HepG2 (cell line): ENCODE results near the gene DUS2. TPM values are rescaled to one million over a fixed set of nuclear protein-coding genes. Genes with fewer than 3 reads are reported as not detected.

Experiments used
- ATAC-seq: fragments of 200-7000 bp; cut with Tn5 transposase; 3 replicates; pipeline ENCODE4 v1.9.1; 2020; ENCODE audit warnings: mild to moderate bottlenecking, moderate library complexity
- BruUV-seq: library from RNA; stranded (reverse); fragments of 400-500 nt; replicated peaks from 2 replicates; lab custom pipeline; 2021; lab: Mats Ljungman, UMichigan
- CTCF ChIA-PET: fragments of 300-600 bp; formaldehyde crosslinking; extraction: SDS; loops from one replicate; lab custom pipeline; 2021; ENCODE audit warnings: low total read pairs, inconsistent platforms, low intra/inter-chr PET ratio; lab: Yijun Ruan, JAX
- POLR2A ChIA-PET: fragments of 350-600 bp; sonication (Branson Sonifier 250); formaldehyde crosslinking; loops from one replicate; lab custom pipeline; 2020; ENCODE audit warnings: antibody characterized with exemption, inconsistent platforms; lab: Yijun Ruan, JAX
- DNase-seq: peaks from one replicate; pipeline ENCODE4 v3.0.0-alpha.2; 2015; ENCODE audit warnings: low spot score
- FAIRE-seq: peaks from 3 replicates; lab custom pipeline; 2011; peaks lifted over from hg19 to GRCh38; lab: Jason Lieb, UNC
- H2AFZ ChIP-seq: one replicate; pipeline ENCODE4 v1.6.1; 2011; ENCODE audit warnings: low read length, inconsistent platforms
- H3K27ac ChIP-seq: fragments of 300-600 bp; 3 replicates; pipeline ENCODE4 v1.8.0; 2011; ENCODE audit warnings: mixed run types, mild to moderate bottlenecking, mixed read lengths, low read length, inconsistent platforms; ENCODE audit not compliant: insufficient read depth; ENCODE audit errors: extremely low read length
- H3K27me3 ChIP-seq, 2 experiments: fragments of 200-600 bp in 1 of 2; 2 replicates in 1 of 2; 3 replicates in 1 of 2; pipeline versions ENCODE4 v1.6.0 to v1.8.0; 2011; ENCODE audit warnings: low read length in 2 of 2, mild to moderate bottlenecking in 2 of 2, moderate library complexity in 2 of 2, inconsistent platforms in 1 of 2; ENCODE audit not compliant: insufficient read depth in 2 of 2, control insufficient read depth in 1 of 2
- H3K36me3 ChIP-seq, 2 experiments: fragments of 200-600 bp in 1 of 2; replicated peaks in 1 of 2; 2 replicates in 1 of 2; 3 replicates in 1 of 2; pipeline versions ENCODE4 v1.5.1 to v1.8.0; 2011; ENCODE audit warnings: low read length in 2 of 2, inconsistent platforms in 1 of 2; ENCODE audit not compliant: insufficient read depth in 2 of 2, control insufficient read depth in 1 of 2
- H3K4me1 ChIP-seq: 2 replicates; pipeline ENCODE4 v1.5.1; 2012; ENCODE audit warnings: low read length, inconsistent platforms; ENCODE audit not compliant: insufficient read depth
- H3K4me2 ChIP-seq: 2 replicates; pipeline ENCODE4 v1.6.0; 2011; ENCODE audit warnings: low read depth, low read length, inconsistent platforms
- H3K4me3 ChIP-seq, 3 experiments: fragments of 200-600 bp in 1 of 3; sonication (generic), shearing (Covaris generic) in 1 of 3; replicated peaks in 1 of 3; 2 replicates each; pipeline ENCODE4 v1.5.1; 2011 to 2016; ENCODE audit warnings: low read length in 3 of 3, inconsistent platforms in 2 of 3, low read depth in 2 of 3, mild to moderate bottlenecking in 2 of 3, control low read depth in 1 of 3, mixed read lengths in 1 of 3; ENCODE audit not compliant: insufficient read depth in 1 of 3
- H3K79me2 ChIP-seq: one replicate; pipeline ENCODE4 v1.6.1; 2011; ENCODE audit warnings: low read length, inconsistent platforms; ENCODE audit not compliant: insufficient read depth
- H3K9ac ChIP-seq: 2 replicates; pipeline ENCODE4 v1.6.0; 2011; ENCODE audit warnings: mild to moderate bottlenecking, low read depth, low read length, inconsistent platforms; ENCODE audit not compliant: insufficient read depth
- H3K9me3 ChIP-seq: 2 replicates; pipeline ENCODE4 v1.5.1; 2012; ENCODE audit warnings: mild to moderate bottlenecking, low read length
- H4K20me1 ChIP-seq: 2 replicates; pipeline ENCODE4 v1.6.0; 2011; ENCODE audit warnings: inconsistent platforms, mild to moderate bottlenecking, low read length, moderate library complexity; ENCODE audit not compliant: insufficient read depth
- CENPT ChIP-seq: sonication (generic); formaldehyde crosslinking; IDR thresholded peaks from 2 replicates; pipeline ENCODE4 v1.8.0; 2022; ENCODE audit warnings: low read depth, mild to moderate bottlenecking, moderate library complexity, missing genetic modification reagents
- E2F5 ChIP-seq: sonication (generic); formaldehyde crosslinking; conservative IDR thresholded peaks from 2 replicates; pipeline ENCODE4 v1.4.0; 2020; ENCODE audit warnings: missing genetic modification reagents
- NFATC3 ChIP-seq: sonication (generic); formaldehyde crosslinking; IDR thresholded peaks from 2 replicates; pipeline ENCODE4 v1.5.1; 2020; ENCODE audit warnings: mild to moderate bottlenecking, missing genetic modification reagents
- NKX3-1 ChIP-seq: sonication (generic); formaldehyde crosslinking; IDR thresholded peaks from 2 replicates; pipeline ENCODE4 v1.5.0; 2020; ENCODE audit warnings: missing genetic modification reagents
- NR2C2 ChIP-seq: sonication (generic); formaldehyde crosslinking; IDR thresholded peaks from 2 replicates; pipeline ENCODE4 v1.4.0; 2020; ENCODE audit warnings: missing genetic modification reagents, mild to moderate bottlenecking, moderate library complexity, borderline replicate concordance
- POGZ ChIP-seq: sonication (generic); formaldehyde crosslinking; IDR thresholded peaks from 2 replicates; pipeline ENCODE4 v1.4.0; 2020; ENCODE audit warnings: mild to moderate bottlenecking, missing genetic modification reagents
- ZFP37 ChIP-seq: sonication (generic); formaldehyde crosslinking; IDR thresholded peaks from 2 replicates; pipeline ENCODE4 v1.4.0; 2020; ENCODE audit warnings: missing genetic modification reagents, borderline replicate concordance
- ZFY ChIP-seq: sonication (generic); formaldehyde crosslinking; IDR thresholded peaks from 2 replicates; pipeline ENCODE4 v1.4.0; 2020; ENCODE audit warnings: missing genetic modification reagents
- ZNF180 ChIP-seq: sonication (generic); formaldehyde crosslinking; IDR thresholded peaks from 2 replicates; pipeline ENCODE4 v1.4.0; 2020; ENCODE audit warnings: low read depth, missing genetic modification reagents, borderline replicate concordance
- ZNF280D ChIP-seq: sonication (generic); formaldehyde crosslinking; IDR thresholded peaks from 2 replicates; pipeline ENCODE4 v1.5.1; 2020; ENCODE audit warnings: mild to moderate bottlenecking, missing genetic modification reagents
- WGBS: methylation state at CpG from one replicate; pipeline ENCODE4 v1.1.6; 2017; ENCODE audit warnings: low lambda C conversion rate; 5-methylcytosine and 5-hydroxymethylcytosine counted together
- in situ Hi-C: cut with HindIII; loops from 2 replicates; pipeline ENCODE4 v1.10.0; 2017; ENCODE audit warnings: low pct_unique_long_range_greater_than_20kb; ENCODE audit not compliant: extremely low pct_ligation_motif_present
- intact Hi-C: fragments of 100-400 bp; cut with micrococcal nuclease; formaldehyde crosslinking; loops from one replicate; pipeline ENCODE4 v1.10.0; 2022; ENCODE audit not compliant: unreplicated experiment
- polyA plus RNA-seq, 8 experiments: library from polyadenylated mRNA; depleted of rRNA in 3 of 8; stranded (reverse) in 7 of 8; unstranded in 1 of 8; fragments of >200 nt; fragmentation: Illumina TruSeq in 4 of 8; extraction: Trizol in 4 of 8; gene quantifications; 2 replicates each; pipeline versions ENCODE4 v1.2.1 to v1.2.3, GENCODE V29; 2011 to 2016; ENCODE audit warnings: low read depth in 4 of 8, missing spikeins in 1 of 8, mixed read lengths in 1 of 8; ENCODE audit not compliant: insufficient read depth in 1 of 8
- total RNA-seq, 5 experiments: library from RNA; depleted of rRNA; stranded (reverse); fragments of >200 nt; fragmentation: Illumina TruSeq; extraction: Trizol; gene quantifications; 2 replicates each; pipeline ENCODE4 v1.2.3, GENCODE V29; 2016; ENCODE audit warnings: low read depth in 1 of 5

The DUS2 gene
- total and polyA plus RNA-seq, 2 of the 13 experiments (the other 11 are each of a cell fraction or from before 2014, with no cell fraction given): 17.8 to 25.1 TPM

- Histone ChIP-seq H2AFZ (no peak overlapping the region), H3K79me2 (no peaks in the 10 kb centered on the region), H3K4me2 (no peak overlapping the region), H3K4me3 (no peak overlapping the region), H3K36me3 (no peaks in the 10 kb centered on the region), H3K9ac (no peak overlapping the region)
- FAIRE-seq (no peak), ATAC-seq (peak; percentile 20)
- POLR2A ChIA-PET: interaction anchor here (2.3 kb wide), 1 partner anchor 10 kb away, joined by 9 read pairs; no protein-coding TSS in a partner anchor
- in situ Hi-C loops: no loop called here
- TF ChIP-seq CENPT (CRISPR knock-in tag): 0 out of 2 replicates have a peak, but pooled peaks have one; percentile 24
- TF ChIP-seq ZFP37 (CRISPR knock-in tag): no peak
- TF ChIP-seq, all 625 proteins: peak for 1
- WGBS: 37% methylated on average over 2 of the region's 2 CpGs
- intact Hi-C loops: no loop called here
- no peak for DNase-seq
- BruUV-seq: no TSS peak
- Histone ChIP-seq H3K27ac (no peak overlapping the region), H4K20me1 (no peaks in the 10 kb centered on the region), H3K4me1 (peaks cover 47% of the 10 kb centered on the region), H3K9me3 (no peaks in the 10 kb centered on the region), H3K27me3 (peaks cover 5 to 40% of the 10 kb centered on the region in 2 experiments; a peak in 4 of 5 replicates)
- CTCF ChIA-PET: no interaction called here
Measured at GRCh38 chr16:67976205-67976604, 46.9 kb upstream of the DUS2 start.

- no peak overlapping the region for H2AFZ ChIP-seq
- H3K4me3 ChIP-seq: no peak overlapping the region
- no peaks in the 10 kb centered on the region for H4K20me1 ChIP-seq
- no peak overlapping the region for H3K9ac ChIP-seq
- TF ChIP-seq NR2C2 (CRISPR knock-in tag) (no peak), POGZ (CRISPR knock-in tag) (no peak), NFATC3 (no peak), ZNF180 (no peak), ZFY (CRISPR knock-in tag) (no peak), E2F5 (no peak), ZNF280D (CRISPR knock-in tag) (no peak), NKX3-1 (no peak)
- TF ChIP-seq, all 625 proteins: peak for 0
- H3K4me1 ChIP-seq: peaks cover 46% of the 10 kb centered on the region
- ChIA-PET POLR2A (interaction anchor here (1.0 to 2.3 kb wide), 2 partner anchors 11 kb away, joined by 3 to 9 read pairs; no protein-coding TSS in a partner anchor), CTCF (no interaction called here)
- no peak overlapping the region for H3K27ac ChIP-seq
- intact Hi-C loops (no loop called here), in situ Hi-C loops (no loop called here)
- H3K4me2 ChIP-seq: no peak overlapping the region
- ATAC-seq: peak; percentile 18
- peaks cover 5 to 40% of the 10 kb centered on the region in 2 experiments; a peak in 4 of 5 replicates for H3K27me3 ChIP-seq
- no peaks in the 10 kb centered on the region for H3K36me3 ChIP-seq
- no peaks in the 10 kb centered on the region for H3K9me3 ChIP-seq
- no peak for FAIRE-seq
- BruUV-seq: no TSS peak
- WGBS: 20% methylated on average over 2 of the region's 5 CpGs
- no peak for DNase-seq
- no peaks in the 10 kb centered on the region for H3K79me2 ChIP-seq
Measured at GRCh38 chr16:67977005-67977404, 46.1 kb upstream of the DUS2 start.
